DND-41 (cell line): ENCODE data around the gene SLC40A1.

Source experiments
- ATAC-seq: fragments of 200-7000 bp; cut with Tn5 transposase; 3 replicates; pipeline ENCODE4 v1.9.1; 2021; ENCODE audit warnings: low read depth; ENCODE audit not compliant: insufficient read depth
- DNase-seq: peaks from one replicate; pipeline ENCODE4 v3.0.0-alpha.2; 2020
- H2AFZ ChIP-seq: 2 replicates; pipeline ENCODE4 v1.6.0; 2012; ENCODE audit warnings: low read depth, low read length
- H3K27ac ChIP-seq: 2 replicates; pipeline ENCODE4 v1.5.1; 2012; ENCODE audit warnings: low read length, inconsistent platforms
- H3K27me3 ChIP-seq: fragments of 200-600 bp; sonication (generic); 2 replicates; pipeline ENCODE4 v1.6.0; 2012; ENCODE audit warnings: low read length, mild to moderate bottlenecking, inconsistent platforms; ENCODE audit not compliant: insufficient read depth, poor library complexity
- H3K36me3 ChIP-seq: 2 replicates; pipeline ENCODE4 v1.5.1; 2012; ENCODE audit warnings: low read length, inconsistent platforms; ENCODE audit not compliant: insufficient read depth
- H3K4me1 ChIP-seq: 2 replicates; pipeline ENCODE4 v1.5.1; 2012; ENCODE audit warnings: mild to moderate bottlenecking, low read length; ENCODE audit not compliant: insufficient read depth
- H3K4me2 ChIP-seq: 2 replicates; pipeline ENCODE4 v1.6.0; 2012; ENCODE audit warnings: mild to moderate bottlenecking, moderate library complexity, low read length, inconsistent platforms; ENCODE audit not compliant: insufficient read depth
- H3K4me3 ChIP-seq, 2 experiments: fragments of 200-600 bp in 1 of 2; shearing (Covaris generic) in 1 of 2; 2 replicates each; pipeline ENCODE4 v1.5.1; 2012 to 2016; ENCODE audit warnings: inconsistent platforms in 2 of 2, low read length in 2 of 2, mild to moderate bottlenecking in 2 of 2, low read depth in 1 of 2, moderate library complexity in 1 of 2
- H3K79me2 ChIP-seq: 2 replicates; pipeline ENCODE4 v1.6.0; 2012; ENCODE audit warnings: low read length, inconsistent platforms; ENCODE audit not compliant: insufficient read depth
- H3K9ac ChIP-seq: 2 replicates; pipeline ENCODE4 v1.6.0; 2012; ENCODE audit warnings: low read depth, mild to moderate bottlenecking, inconsistent platforms, low read length, moderate library complexity
- H3K9me3 ChIP-seq: 2 replicates; pipeline ENCODE4 v1.5.1; 2012; ENCODE audit warnings: low read length, moderate library complexity, mild to moderate bottlenecking, inconsistent platforms; ENCODE audit not compliant: insufficient read depth, severe bottlenecking
- H4K20me1 ChIP-seq: 2 replicates; pipeline ENCODE4 v1.6.0; 2012; ENCODE audit warnings: low read length; ENCODE audit not compliant: insufficient read depth
- CTCF ChIP-seq: IDR thresholded peaks from 2 replicates; pipeline ENCODE4 v1.5.1; 2012; ENCODE audit warnings: borderline replicate concordance, low read length, moderate library complexity, mild to moderate bottlenecking; ENCODE audit not compliant: poor library complexity, severe bottlenecking; ENCODE audit errors: extremely low read depth
- EZH2 ChIP-seq: IDR thresholded peaks from 3 replicates; pipeline ENCODE4 v1.6.1; 2012; ENCODE audit warnings: borderline replicate concordance, low read depth, mild to moderate bottlenecking, moderate library complexity, low read length, inconsistent platforms; ENCODE audit not compliant: severe bottlenecking

Gene SLC40A1

GRCh38 chr2:189577121-189577520 is 3.5 kb downstream of the SLC40A1 start:
- Histone ChIP-seq H3K79me2 (peaks cover 73% of the 10 kb centered on the region), H3K4me2 (peak overlapping the region; percentile 74), H3K36me3 (peaks cover 64% of the 10 kb centered on the region), H2AFZ (no peak overlapping the region), H3K9ac (no peak overlapping the region), H3K27ac (peak overlapping the region; percentile 52; the same call in 1 of the 2 replicates), H3K9me3 (no peaks in the 10 kb centered on the region), H3K27me3 (no peaks in the 10 kb centered on the region), H3K4me1 (peaks cover 67% of the 10 kb centered on the region), H4K20me1 (0 out of 2 replicates have a peak, but pooled peaks cover 3% of the 10 kb centered on the region), H3K4me3 (peak overlapping the region in 1 of 2 experiments; percentile 30; a peak in 1 of 4 replicates)
- DNase-seq (no peak), ATAC-seq (no peak)
- no peak for TF ChIP-seq CTCF
- no peak for TF ChIP-seq EZH2

- Histone ChIP-seq H3K4me2 (peak overlapping the region; percentile 74), H3K79me2 (peaks cover 68% of the 10 kb centered on the region), H3K9me3 (no peaks in the 10 kb centered on the region), H3K4me1 (peaks cover 59% of the 10 kb centered on the region), H3K4me3 (no peak overlapping the region), H3K27ac (no peak overlapping the region; the same call in 1 of the 2 replicates), H4K20me1 (0 out of 2 replicates have a peak, but pooled peaks cover 3% of the 10 kb centered on the region), H2AFZ (no peak overlapping the region), H3K36me3 (peaks cover 71% of the 10 kb centered on the region), H3K9ac (no peak overlapping the region), H3K27me3 (no peaks in the 10 kb centered on the region)
- DNase-seq = no peak
- ATAC-seq = no peak
- TF ChIP-seq EZH2 = no peak
- no peak for TF ChIP-seq CTCF
Observed at GRCh38 chr2:189576396-189576795, 4.2 kb downstream of the SLC40A1 start.

GRCh38 chr2:189574793-189575475 is 5.7 kb downstream of the SLC40A1 start:
- no peak overlapping the region for H3K9ac ChIP-seq
- DNase-seq = no peak
- peaks cover 83% of the 10 kb centered on the region for H3K36me3 ChIP-seq
- peaks cover 59% of the 10 kb centered on the region for H3K79me2 ChIP-seq
- H3K4me2 ChIP-seq = peak overlapping the region; percentile 74; the same call in 1 of the 2 replicates
- no peak overlapping the region for H2AFZ ChIP-seq
- H3K9me3 ChIP-seq = no peaks in the 10 kb centered on the region
- H3K27me3 ChIP-seq = no peaks in the 10 kb centered on the region
- peaks cover 57% of the 10 kb centered on the region for H3K4me1 ChIP-seq
- 0 out of 4 replicates have a peak overlapping the region, but pooled peaks of 1 of the 2 experiments have one; percentile 0 for H3K4me3 ChIP-seq
- TF ChIP-seq CTCF (no peak), EZH2 (no peak)
- ATAC-seq = peak; percentile 41; the same call in 2 of the 3 replicates
- H4K20me1 ChIP-seq = 0 out of 2 replicates have a peak, but pooled peaks cover 3% of the 10 kb centered on the region
- 0 out of 2 replicates have a peak overlapping the region, but pooled peaks have one; percentile 3 for H3K27ac ChIP-seq
